ENCODE data around the gene FHAD1. TPM values are rescaled to one million over a fixed set of nuclear protein-coding genes. Genes with fewer than 3 reads are reported as not detected.

The FHAD1 gene
- total and polyA plus RNA-seq, 9 of the 15 experiments (the other 6 are each of a cell fraction or from before 2014, with no cell fraction given) = 0.32 to 2.1 (median 1.5) TPM; not detected in 1

DNA sequence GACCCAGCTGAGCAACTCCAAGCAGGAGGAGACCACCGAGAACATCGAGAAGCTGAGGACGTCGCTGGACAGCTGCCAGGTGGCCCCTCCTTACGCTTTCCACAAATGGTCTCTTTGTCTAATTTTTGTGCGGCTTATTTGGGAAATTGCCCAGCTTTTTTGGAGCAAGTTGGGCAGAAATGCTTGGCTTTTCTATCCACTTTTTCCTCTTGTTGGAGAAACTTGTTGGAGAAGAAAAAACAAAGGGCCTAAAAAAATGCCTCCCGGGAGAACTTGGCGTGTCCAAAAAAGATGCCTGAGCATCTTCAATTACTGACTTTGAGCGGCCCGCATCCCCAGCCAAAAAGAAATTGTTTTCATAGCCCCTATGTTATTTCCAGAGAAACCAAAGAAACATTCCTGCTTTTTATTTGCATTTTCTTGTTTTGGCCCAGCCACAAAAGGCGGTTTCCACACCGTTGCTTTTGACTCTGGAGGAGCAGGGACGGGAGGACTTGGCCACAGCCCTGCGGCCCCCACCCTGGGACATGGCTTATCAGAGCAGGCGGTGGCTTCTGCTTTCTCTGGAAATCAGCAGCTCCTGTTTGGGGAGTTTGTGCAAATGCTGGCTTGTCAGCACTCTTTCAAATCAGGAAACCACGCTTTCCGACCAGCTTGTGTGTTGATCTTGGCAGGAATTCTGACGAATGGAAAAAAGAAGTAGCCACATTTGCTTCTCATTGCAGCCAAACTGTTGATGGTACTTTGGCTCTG lies 81.5 kb downstream of the FHAD1 start (continued):
- TF ChIP-seq, protein P1, sequence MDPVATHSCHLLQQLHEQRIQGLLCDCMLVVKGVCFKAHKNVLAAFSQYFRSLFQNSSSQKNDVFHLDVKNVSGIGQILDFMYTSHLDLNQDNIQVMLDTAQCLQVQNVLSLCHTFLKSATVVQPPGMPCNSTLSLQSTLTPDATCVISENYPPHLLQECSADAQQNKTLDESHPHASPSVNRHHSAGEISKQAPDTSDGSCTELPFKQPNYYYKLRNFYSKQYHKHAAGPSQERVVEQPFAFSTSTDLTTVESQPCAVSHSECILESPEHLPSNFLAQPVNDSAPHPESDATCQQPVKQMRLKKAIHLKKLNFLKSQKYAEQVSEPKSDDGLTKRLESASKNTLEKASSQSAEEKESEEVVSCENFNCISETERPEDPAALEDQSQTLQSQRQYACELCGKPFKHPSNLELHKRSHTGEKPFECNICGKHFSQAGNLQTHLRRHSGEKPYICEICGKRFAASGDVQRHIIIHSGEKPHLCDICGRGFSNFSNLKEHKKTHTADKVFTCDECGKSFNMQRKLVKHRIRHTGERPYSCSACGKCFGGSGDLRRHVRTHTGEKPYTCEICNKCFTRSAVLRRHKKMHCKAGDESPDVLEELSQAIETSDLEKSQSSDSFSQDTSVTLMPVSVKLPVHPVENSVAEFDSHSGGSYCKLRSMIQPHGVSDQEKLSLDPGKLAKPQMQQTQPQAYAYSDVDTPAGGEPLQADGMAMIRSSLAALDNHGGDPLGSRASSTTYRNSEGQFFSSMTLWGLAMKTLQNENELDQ (CRISPR knock-in tag; IDR thresholded peaks at IDR 0.05; ENCODE audit: borderline replicate concordance) = peak; percentile 43; the same call in 1 of the 2 replicates
- peak; percentile 52 to 84; a peak in 2 of 4 replicates for TF ChIP-seq FOXA3 (CRISPR knock-in tag; conservative IDR thresholded peaks at IDR 0.05 in 1 of 2, IDR thresholded peaks at IDR 0.05 in 1 of 2)
- no peak for TF ChIP-seq MXI1 (IDR thresholded peaks at IDR 0.05; ENCODE audit: low read depth, low read length)
- TF ChIP-seq SNIP1 (IDR thresholded peaks at IDR 0.05; ENCODE audit: low read depth) = no peak
- TF ChIP-seq ZNF41 (CRISPR knock-in tag; conservative IDR thresholded peaks at IDR 0.05) = no peak
- TF ChIP-seq ZNF140 (CRISPR knock-in tag; IDR thresholded peaks at IDR 0.05) = no peak
- TF ChIP-seq, protein P2, sequence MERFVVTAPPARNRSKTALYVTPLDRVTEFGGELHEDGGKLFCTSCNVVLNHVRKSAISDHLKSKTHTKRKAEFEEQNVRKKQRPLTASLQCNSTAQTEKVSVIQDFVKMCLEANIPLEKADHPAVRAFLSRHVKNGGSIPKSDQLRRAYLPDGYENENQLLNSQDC (CRISPR knock-in tag; IDR thresholded peaks at IDR 0.05) = no peak
- TF ChIP-seq CHD2 (IDR thresholded peaks at IDR 0.05; ENCODE audit: low read depth, low read length) = no peak
- no peak for TF ChIP-seq HDAC8 (tag; IDR thresholded peaks at IDR 0.05)
- peak; percentile 11 for TF ChIP-seq NEUROD1 (IDR thresholded peaks at IDR 0.05; ENCODE audit: borderline replicate concordance, low read depth, low read length, partially characterized antibody)
- no peak for TF ChIP-seq CREB1 (IDR thresholded peaks at IDR 0.05)
- peak; percentile 35; the same call in 1 of the 2 replicates for TF ChIP-seq CREB1 (CRISPR knock-in tag; IDR thresholded peaks at IDR 0.05)
- 0 out of 4 replicates have a peak, but pooled peaks of 1 of the 2 experiments have one; percentile 5 for TF ChIP-seq TBL1XR1 (IDR thresholded peaks at IDR 0.05; ENCODE audit: low read length in 2 of 2)
- TF ChIP-seq SIN3A (IDR thresholded peaks at IDR 0.05; ENCODE audit: borderline replicate concordance in 2 of 2, control insufficient read depth in 1 of 2, low read depth in 2 of 2, low read length in 2 of 2) = no peak
- TF ChIP-seq SMAD3 (CRISPR knock-in tag; conservative IDR thresholded peaks at IDR 0.05) = no peak
- TF ChIP-seq, protein P3, sequence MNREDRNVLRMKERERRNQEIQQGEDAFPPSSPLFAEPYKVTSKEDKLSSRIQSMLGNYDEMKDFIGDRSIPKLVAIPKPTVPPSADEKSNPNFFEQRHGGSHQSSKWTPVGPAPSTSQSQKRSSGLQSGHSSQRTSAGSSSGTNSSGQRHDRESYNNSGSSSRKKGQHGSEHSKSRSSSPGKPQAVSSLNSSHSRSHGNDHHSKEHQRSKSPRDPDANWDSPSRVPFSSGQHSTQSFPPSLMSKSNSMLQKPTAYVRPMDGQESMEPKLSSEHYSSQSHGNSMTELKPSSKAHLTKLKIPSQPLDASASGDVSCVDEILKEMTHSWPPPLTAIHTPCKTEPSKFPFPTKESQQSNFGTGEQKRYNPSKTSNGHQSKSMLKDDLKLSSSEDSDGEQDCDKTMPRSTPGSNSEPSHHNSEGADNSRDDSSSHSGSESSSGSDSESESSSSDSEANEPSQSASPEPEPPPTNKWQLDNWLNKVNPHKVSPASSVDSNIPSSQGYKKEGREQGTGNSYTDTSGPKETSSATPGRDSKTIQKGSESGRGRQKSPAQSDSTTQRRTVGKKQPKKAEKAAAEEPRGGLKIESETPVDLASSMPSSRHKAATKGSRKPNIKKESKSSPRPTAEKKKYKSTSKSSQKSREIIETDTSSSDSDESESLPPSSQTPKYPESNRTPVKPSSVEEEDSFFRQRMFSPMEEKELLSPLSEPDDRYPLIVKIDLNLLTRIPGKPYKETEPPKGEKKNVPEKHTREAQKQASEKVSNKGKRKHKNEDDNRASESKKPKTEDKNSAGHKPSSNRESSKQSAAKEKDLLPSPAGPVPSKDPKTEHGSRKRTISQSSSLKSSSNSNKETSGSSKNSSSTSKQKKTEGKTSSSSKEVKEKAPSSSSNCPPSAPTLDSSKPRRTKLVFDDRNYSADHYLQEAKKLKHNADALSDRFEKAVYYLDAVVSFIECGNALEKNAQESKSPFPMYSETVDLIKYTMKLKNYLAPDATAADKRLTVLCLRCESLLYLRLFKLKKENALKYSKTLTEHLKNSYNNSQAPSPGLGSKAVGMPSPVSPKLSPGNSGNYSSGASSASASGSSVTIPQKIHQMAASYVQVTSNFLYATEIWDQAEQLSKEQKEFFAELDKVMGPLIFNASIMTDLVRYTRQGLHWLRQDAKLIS (CRISPR knock-in tag; IDR thresholded peaks at IDR 0.05) = 0 out of 2 replicates have a peak, but pooled peaks have one; percentile 67
- no peak for TF ChIP-seq ZNF24 (IDR thresholded peaks at IDR 0.05)
- TF ChIP-seq, protein P4, sequence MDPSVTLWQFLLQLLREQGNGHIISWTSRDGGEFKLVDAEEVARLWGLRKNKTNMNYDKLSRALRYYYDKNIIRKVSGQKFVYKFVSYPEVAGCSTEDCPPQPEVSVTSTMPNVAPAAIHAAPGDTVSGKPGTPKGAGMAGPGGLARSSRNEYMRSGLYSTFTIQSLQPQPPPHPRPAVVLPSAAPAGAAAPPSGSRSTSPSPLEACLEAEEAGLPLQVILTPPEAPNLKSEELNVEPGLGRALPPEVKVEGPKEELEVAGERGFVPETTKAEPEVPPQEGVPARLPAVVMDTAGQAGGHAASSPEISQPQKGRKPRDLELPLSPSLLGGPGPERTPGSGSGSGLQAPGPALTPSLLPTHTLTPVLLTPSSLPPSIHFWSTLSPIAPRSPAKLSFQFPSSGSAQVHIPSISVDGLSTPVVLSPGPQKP (CRISPR knock-in tag; IDR thresholded peaks at IDR 0.05) = no peak
- no peak for TF ChIP-seq ZNF75A (CRISPR knock-in tag; IDR thresholded peaks at IDR 0.05)
- TF ChIP-seq NCOA1 (IDR thresholded peaks at IDR 0.05; ENCODE audit: low read depth) = no peak
- TF ChIP-seq PHF21A (IDR thresholded peaks at IDR 0.05; ENCODE audit: borderline replicate concordance, low read depth) = no peak

Measured in K562 (cell line).